K562 (cell line): ENCODE data around the gene EVA1B. TPM values are rescaled to one million over a fixed set of nuclear protein-coding genes. Genes with fewer than 3 reads are reported as not detected.
A peak's percentile ranks its signal among the peaks of the same experiment; 100 is the strongest.

Source experiments
- ATAC-seq: fragments of 200-7000 bp; cut with Tn5 transposase; 3 replicates; pipeline ENCODE4 v1.9.1; 2020; ENCODE audit warnings: moderate library complexity
- BruUV-seq: library from RNA; stranded (reverse); fragments of 400-500 nt; replicated peaks from 2 replicates; lab custom pipeline; 2021; lab: Mats Ljungman, UMichigan
- CTCF ChIA-PET: fragments of 300-600 bp; formaldehyde crosslinking; extraction: SDS; loops from one replicate; lab custom pipeline; 2021; ENCODE audit warnings: low intra/inter-chr PET ratio; lab: Yijun Ruan, JAX
- POLR2A ChIA-PET: fragments of 300-600, 350-650 bp; sonication (Branson Sonifier 250); formaldehyde crosslinking; extraction: SDS; loops from one replicate; lab custom pipeline; 2021; ENCODE audit warnings: antibody characterized with exemption, inconsistent platforms; lab: Yijun Ruan, JAX
- DNase-seq, 4 experiments: peaks; one replicate each; pipeline versions ENCODE4 v3.0.0 to v3.0.0-alpha.2; 2011 to 2018; ENCODE audit warnings: low spot score in 3 of 4, mixed read lengths in 3 of 4; ENCODE audit errors: extremely low read depth in 1 of 4
- FAIRE-seq: peaks from 2 replicates; lab custom pipeline; 2011; peaks lifted over from hg19 to GRCh38; lab: Jason Lieb, UNC
- H2AFZ ChIP-seq: 2 replicates; pipeline ENCODE4 v1.6.0; 2011; ENCODE audit warnings: low read depth, low read length, control low read depth, inconsistent platforms
- H3K27ac ChIP-seq: fragments of 200-600 bp; 3 replicates; pipeline ENCODE4 v1.8.0; 2011; ENCODE audit warnings: low read depth, mild to moderate bottlenecking, control low read depth, inconsistent platforms, low read length, moderate library complexity, mixed read lengths; ENCODE audit errors: extremely low read depth
- H3K27me3 ChIP-seq, 2 experiments: fragments of 300-600 bp in 1 of 2; 2 replicates in 1 of 2; 3 replicates in 1 of 2; pipeline versions ENCODE4 v1.6.0 to v1.8.0; 2011; ENCODE audit warnings: inconsistent platforms in 2 of 2, low read length in 2 of 2, mild to moderate bottlenecking in 1 of 2, mixed read lengths in 1 of 2, moderate library complexity in 1 of 2; ENCODE audit not compliant: control insufficient read depth in 2 of 2, insufficient read depth in 2 of 2
- H3K36me3 ChIP-seq: fragments of 300-600 bp; 3 replicates; pipeline ENCODE4 v1.8.0; 2011; ENCODE audit warnings: mild to moderate bottlenecking, low read length, inconsistent platforms; ENCODE audit not compliant: control insufficient read depth, insufficient read depth
- H3K4me1 ChIP-seq, 2 experiments: fragments of 200-600 bp in 1 of 2; replicated peaks in 1 of 2; 2 replicates in 1 of 2; 3 replicates in 1 of 2; pipeline versions ENCODE4 v1.5.1 to v1.8.0; 2011; ENCODE audit warnings: inconsistent platforms in 2 of 2, low read length in 2 of 2, mild to moderate bottlenecking in 1 of 2, mixed read lengths in 1 of 2, moderate library complexity in 1 of 2; ENCODE audit not compliant: control insufficient read depth in 2 of 2, insufficient read depth in 2 of 2
- H3K4me2 ChIP-seq: 2 replicates; pipeline ENCODE4 v1.6.1; 2011; ENCODE audit warnings: low read length, control low read depth, inconsistent platforms, mixed read lengths; ENCODE audit not compliant: insufficient read depth
- H3K4me3 ChIP-seq: fragments of 200-600 bp; sonication (generic), shearing (Covaris generic); 2 replicates; pipeline ENCODE4 v1.5.1; 2016; ENCODE audit warnings: control low read depth, inconsistent platforms
- H3K79me2 ChIP-seq: fragments of 200-600 bp; 3 replicates; pipeline ENCODE4 v1.8.0; 2011; ENCODE audit warnings: low read length, inconsistent platforms; ENCODE audit not compliant: control insufficient read depth, insufficient read depth
- H3K9ac ChIP-seq, 2 experiments: 2 replicates each; pipeline versions ENCODE4 v1.6.0 to v1.6.1; 2011; ENCODE audit warnings: low read depth in 2 of 2, low read length in 2 of 2, control low read depth in 1 of 2, inconsistent platforms in 1 of 2, mild to moderate bottlenecking in 1 of 2, mixed read lengths in 1 of 2; ENCODE audit not compliant: insufficient read depth in 1 of 2
- H3K9me1 ChIP-seq: one replicate; pipeline ENCODE4 v1.6.0; 2011; ENCODE audit warnings: inconsistent platforms, mild to moderate bottlenecking, low read length, moderate library complexity; ENCODE audit not compliant: control insufficient read depth, insufficient read depth
- H3K9me3 ChIP-seq: replicated peaks from 2 replicates; pipeline ENCODE4 v1.5.1; 2011; ENCODE audit warnings: low read depth, low read length, inconsistent platforms; ENCODE audit not compliant: control insufficient read depth, insufficient read depth
- H4K20me1 ChIP-seq: replicated peaks from 2 replicates; pipeline ENCODE4 v1.6.1; 2011; ENCODE audit warnings: low read length, inconsistent platforms, mixed read lengths; ENCODE audit not compliant: control insufficient read depth, insufficient read depth
- FOXA3 ChIP-seq, 2 experiments: fragments of 450-650 bp in 1 of 2; sonication (generic) in 1 of 2; formaldehyde crosslinking; IDR thresholded peaks in 1 of 2; conservative IDR thresholded peaks in 1 of 2; 2 replicates each; pipeline versions ENCODE4 v1.4.0 to v1.8.0; 2020 to 2022; ENCODE audit warnings: mild to moderate bottlenecking in 2 of 2, missing genetic modification reagents in 1 of 2
- MEF2A ChIP-seq: IDR thresholded peaks from 2 replicates; pipeline ENCODE4 v1.6.1; 2011; ENCODE audit warnings: low read depth, mild to moderate bottlenecking, low read length, moderate library complexity; ENCODE audit not compliant: control insufficient read depth
- OTX1 ChIP-seq: fragments of 450-650 bp; formaldehyde crosslinking; IDR thresholded peaks from 2 replicates; pipeline ENCODE4 v1.4.0; 2022; ENCODE audit warnings: mild to moderate bottlenecking
- ZNF561 ChIP-seq: fragments of 450-650 bp; formaldehyde crosslinking; conservative IDR thresholded peaks from 2 replicates; pipeline ENCODE4 v1.4.0; 2020; ENCODE audit warnings: mild to moderate bottlenecking, moderate library complexity
- WGBS: fragments of 100-300 bp; shearing (Covaris generic); methylation state at CpG from one replicate; pipeline ENCODE4 v1.1.6; 2016; ENCODE audit warnings: low coverage, mixed read lengths; ENCODE audit not compliant: insufficient coverage; ENCODE audit errors: missing lambda C conversion rate; 5-methylcytosine and 5-hydroxymethylcytosine counted together
- in situ Hi-C: fragments of 300-500 bp; cut with MboI; formaldehyde crosslinking; loops from 4 replicates; pipeline ENCODE4 v1.15.0; 2018; ENCODE audit warnings: inconsistent platforms, mixed read lengths
- intact Hi-C: fragments of 100-400 bp; cut with micrococcal nuclease; formaldehyde crosslinking; loops from 2 replicates; pipeline ENCODE4 v1.14.2; 2022
- polyA plus RNA-seq, 8 experiments: library from polyadenylated mRNA; depleted of rRNA in 4 of 8; stranded (reverse) in 5 of 8; unstranded in 3 of 8; fragments of >200 nt; fragmentation: Nextera tagmentation in 2 of 8; fragmentation: Illumina TruSeq in 1 of 8; extraction: Ambion mirVana in 2 of 8; extraction: Trizol in 1 of 8; gene quantifications; 2 replicates each; pipeline versions ENCODE4 v1.2.1 to v1.2.3, GENCODE V29; 2011 to 2014; ENCODE audit warnings: inconsistent platforms in 1 of 8, missing spikeins in 1 of 8
- total RNA-seq, 7 experiments: library from RNA; depleted of rRNA in 6 of 7; stranded (reverse); fragments of >200 nt in 6 of 7; fragmentation: Illumina TruSeq in 2 of 7; extraction: Trizol in 2 of 7; gene quantifications; 2 replicates each; pipeline versions ENCODE4 v1.2.1 to v1.2.3, GENCODE V29; 2011 to 2021; ENCODE audit warnings: low replicate concordance in 1 of 7

The EVA1B gene
- total and polyA plus RNA-seq, 9 of the 15 experiments (the other 6 are each of a cell fraction or from before 2014, with no cell fraction given) = 0.08 to 65.7 (median 2.4) TPM

DNA sequence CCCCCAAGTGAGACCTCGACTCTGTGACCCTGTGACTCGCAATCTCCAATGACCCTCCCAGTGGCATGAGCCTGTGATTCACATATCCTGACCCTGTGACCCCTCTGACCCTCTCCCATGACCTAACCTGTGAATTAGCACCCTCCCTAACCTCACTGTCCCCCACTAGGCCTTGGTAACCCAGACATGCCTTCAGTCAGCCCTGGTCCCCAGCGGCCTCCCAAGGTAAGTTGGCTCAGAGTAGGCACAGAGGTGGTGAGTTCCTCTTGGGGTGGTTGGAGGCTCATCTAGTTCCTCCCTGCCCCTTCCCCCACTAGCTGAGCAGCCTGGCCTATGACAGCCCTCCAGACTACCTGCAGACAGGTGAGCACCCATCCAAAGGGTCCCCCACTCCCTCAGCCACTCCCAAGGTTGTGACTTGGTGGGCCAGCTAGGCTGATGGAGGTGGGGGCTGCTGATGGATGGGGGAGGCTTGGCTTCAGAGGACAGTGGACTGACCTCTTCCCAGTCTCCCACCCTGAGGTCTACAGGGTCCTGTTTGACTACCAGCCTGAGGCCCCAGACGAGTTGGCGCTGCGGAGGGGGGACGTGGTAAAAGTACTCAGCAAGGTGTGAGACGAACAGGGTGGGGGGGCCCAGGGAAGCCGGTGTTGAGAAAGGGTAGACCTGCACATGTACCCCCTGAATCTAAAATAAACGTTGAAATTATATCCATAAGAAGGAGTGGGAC, 15.7 kb downstream of the EVA1B start:
- Histone ChIP-seq H3K36me3 (peaks cover 24% of the 10 kb centered on the region; the same call in 2 of the 3 replicates), H3K9me1 (peaks cover 7% of the 10 kb centered on the region), H3K27ac (no peak overlapping the region), H3K79me2 (no peaks in the 10 kb centered on the region), H3K27me3 (no peaks in the 10 kb centered on the region), H4K20me1 (no peaks in the 10 kb centered on the region), H3K4me3 (peak overlapping the region; percentile 51), H2AFZ (peak overlapping the region; percentile 95), H3K4me2 (peak overlapping the region; percentile 95), H3K4me1 (peaks cover 4 to 23% of the 10 kb centered on the region in 2 experiments; a peak in 3 of 5 replicates), H3K9me3 (no peaks in the 10 kb centered on the region), H3K9ac (peak overlapping the region; percentile 46 to 82; a peak in 3 of 4 replicates)
- BruUV-seq = no TSS peak
- DNase-seq (peak in 1 of 4 experiments; percentile 28), FAIRE-seq (no peak), ATAC-seq (no peak)
- in situ Hi-C loops = no loop called here
- intact Hi-C loops = no loop called here
- 67% methylated on average over 9 of the region's 10 CpGs for WGBS
- ChIA-PET POLR2A (interaction anchor here (1.0 to 2.5 kb wide), 6 partner anchors 13 to 180 kb away, joined by 3 to 19 read pairs (median 3); no protein-coding TSS in a partner anchor), CTCF (no interaction called here)
- TF ChIP-seq ZNF561 (no peak), OTX1 (no peak), MEF2A (no peak), FOXA3 (CRISPR knock-in tag; conservative IDR thresholded peaks at IDR 0.05 in 1 of 2, IDR thresholded peaks at IDR 0.05 in 1 of 2) (0 out of 4 replicates have a peak, but pooled peaks of 1 of the 2 experiments have one; percentile 2)
